HL-60 (cell line): ENCODE results near the gene KSR2.

Source experiments
- GABPA ChIP-seq: IDR thresholded peaks from 2 replicates; pipeline ENCODE4 v1.6.1; 2012; ENCODE audit warnings: low read depth
- POLR2AphosphoS5 ChIP-seq: IDR thresholded peaks from 2 replicates; pipeline ENCODE4 v1.6.1; 2012; ENCODE audit warnings: low read depth
- REST ChIP-seq: IDR thresholded peaks from 2 replicates; pipeline ENCODE4 v1.6.1; 2012; ENCODE audit warnings: low read depth; ENCODE audit not compliant: insufficient replicate concordance
- SPI1 ChIP-seq: IDR thresholded peaks from 2 replicates; pipeline ENCODE4 v1.6.1; 2012; ENCODE audit warnings: low read depth, mild to moderate bottlenecking, borderline replicate concordance
- TF ChIP-seq, protein P1 (sequence below): IDR thresholded peaks from one replicate; pipeline ENCODE4 v1.5.1; 2011; ENCODE audit warnings: low read length, control low read depth, inconsistent platforms; ENCODE audit not compliant: insufficient read depth

DNA sequence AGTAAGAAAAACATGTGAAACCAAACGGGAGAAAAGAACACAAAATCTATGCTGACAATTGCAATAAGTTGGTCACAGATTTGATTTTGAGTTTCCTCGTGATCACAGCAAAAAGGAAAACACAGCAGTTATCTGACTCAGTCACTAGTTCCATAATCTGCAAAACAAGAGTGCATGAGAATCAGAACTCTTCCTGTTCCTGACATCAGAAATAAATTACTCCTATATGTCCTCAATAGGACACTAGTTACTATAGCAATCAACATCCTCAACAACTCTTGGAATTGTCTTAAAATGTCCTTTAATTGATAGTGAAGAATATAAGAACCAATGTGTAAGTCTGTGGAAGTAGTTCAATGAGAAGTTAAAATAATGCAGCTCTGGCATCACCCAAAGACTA lies 339.3 kb downstream of the KSR2 start:
- TF ChIP-seq, protein P1, sequence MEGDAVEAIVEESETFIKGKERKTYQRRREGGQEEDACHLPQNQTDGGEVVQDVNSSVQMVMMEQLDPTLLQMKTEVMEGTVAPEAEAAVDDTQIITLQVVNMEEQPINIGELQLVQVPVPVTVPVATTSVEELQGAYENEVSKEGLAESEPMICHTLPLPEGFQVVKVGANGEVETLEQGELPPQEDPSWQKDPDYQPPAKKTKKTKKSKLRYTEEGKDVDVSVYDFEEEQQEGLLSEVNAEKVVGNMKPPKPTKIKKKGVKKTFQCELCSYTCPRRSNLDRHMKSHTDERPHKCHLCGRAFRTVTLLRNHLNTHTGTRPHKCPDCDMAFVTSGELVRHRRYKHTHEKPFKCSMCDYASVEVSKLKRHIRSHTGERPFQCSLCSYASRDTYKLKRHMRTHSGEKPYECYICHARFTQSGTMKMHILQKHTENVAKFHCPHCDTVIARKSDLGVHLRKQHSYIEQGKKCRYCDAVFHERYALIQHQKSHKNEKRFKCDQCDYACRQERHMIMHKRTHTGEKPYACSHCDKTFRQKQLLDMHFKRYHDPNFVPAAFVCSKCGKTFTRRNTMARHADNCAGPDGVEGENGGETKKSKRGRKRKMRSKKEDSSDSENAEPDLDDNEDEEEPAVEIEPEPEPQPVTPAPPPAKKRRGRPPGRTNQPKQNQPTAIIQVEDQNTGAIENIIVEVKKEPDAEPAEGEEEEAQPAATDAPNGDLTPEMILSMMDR, result no peak
- TF ChIP-seq GABPA (no peak), REST (no peak), POLR2AphosphoS5 (no peak), SPI1 (no peak)
